ENCODE data around the gene PXK. TPM values are rescaled to one million over a fixed set of nuclear protein-coding genes. Genes with fewer than 3 reads are reported as not detected.

Gene PXK
- total RNA-seq, 2 donors from 2014 or later = 16.0 to 22.0 TPM

- Histone ChIP-seq H3K4me3 (ENCODE audit: low read length) (no peak overlapping the region), H3K9ac (ENCODE audit: extremely low read depth, low read length, poor library complexity, severe bottlenecking) (no peak overlapping the region), H3K4me1 (ENCODE audit: control insufficient read depth, insufficient read depth, low read length) (peaks cover 18% of the 10 kb centered on the region), H3K27me3 (ENCODE audit: control insufficient read depth, insufficient read depth, low read length, poor library complexity, severe bottlenecking) (peaks cover 12% of the 10 kb centered on the region), H3K36me3 (ENCODE audit: control insufficient read depth, insufficient read depth, low read length) (no peaks in the 10 kb centered on the region), H3K27ac (ENCODE audit: low read depth, low read length) (no peak overlapping the region), H3K9me3 (ENCODE audit: control insufficient read depth, low read length) (peaks cover 4% of the 10 kb centered on the region)
- Mint-ChIP-seq H3K27me3 (ENCODE audit: insufficient read depth) (peaks cover 67% of the 10 kb centered on the region), H3K4me3 (no peak overlapping the region), H3K4me1 (peaks cover 45% of the 10 kb centered on the region), H3K27ac (no peak overlapping the region), H3K36me3 (ENCODE audit: low read depth) (no peaks in the 10 kb centered on the region), H3K9me3 (peaks cover 7% of the 10 kb centered on the region)
- no peak for TF ChIP-seq CTCF (conservative IDR thresholded peaks at IDR 0.05)
- DNase-seq = no peak
- no CpG with 5 or more reads among the region's 1 CpG for WGBS, 2 experiments (ENCODE audit: insufficient coverage in 1 of 2, insufficient read length in 1 of 2)
Measured at GRCh38 chr3:58474348-58474911, 141.7 kb downstream of the PXK start.

- no peak overlapping the region for H3K9ac ChIP-seq (ENCODE audit: extremely low read depth, low read length, poor library complexity, severe bottlenecking)
- H3K4me3 ChIP-seq (ENCODE audit: low read length) = no peak overlapping the region
- H3K27ac ChIP-seq (ENCODE audit: low read depth, low read length) = no peak overlapping the region
- no peak for TF ChIP-seq CTCF (conservative IDR thresholded peaks at IDR 0.05)
- peaks cover 10% of the 10 kb centered on the region for H3K9me3 ChIP-seq (ENCODE audit: control insufficient read depth, low read length)
- Mint-ChIP-seq H3K27me3 (ENCODE audit: insufficient read depth) (peaks cover 60% of the 10 kb centered on the region), H3K36me3 (ENCODE audit: low read depth) (no peaks in the 10 kb centered on the region), H3K4me3 (no peak overlapping the region), H3K9me3 (peaks cover 13% of the 10 kb centered on the region), H3K27ac (no peak overlapping the region), H3K4me1 (peaks cover 44% of the 10 kb centered on the region)
- H3K36me3 ChIP-seq (ENCODE audit: control insufficient read depth, insufficient read depth, low read length) = no peaks in the 10 kb centered on the region
- H3K4me1 ChIP-seq (ENCODE audit: control insufficient read depth, insufficient read depth, low read length) = peaks cover 18% of the 10 kb centered on the region
- H3K27me3 ChIP-seq (ENCODE audit: control insufficient read depth, insufficient read depth, low read length, poor library complexity, severe bottlenecking) = peaks cover 12% of the 10 kb centered on the region
- DNase-seq = no peak
- 88 to 90% methylated on average over 3 of the region's 3 CpGs for WGBS, 2 experiments (ENCODE audit: insufficient coverage in 1 of 2, insufficient read length in 1 of 2)
Measured at GRCh38 chr3:58474967-58475578, 142.4 kb downstream of the PXK start.

Other genes starting within 250 kb of the PXK start
- gene DNASE1L3, start 121.9 kb upstream of the PXK start, total RNA-seq = not detected
- 1 to 10 TPM; 7.5 to 8.6 TPM for gene ABHD6, start 95.1 kb upstream of the PXK start, total RNA-seq
- gene RPP14, start 26.6 kb upstream of the PXK start, total RNA-seq = 10 to 100 TPM; 22.0 to 23.6 TPM
- gene HTD2, start 26.4 kb upstream of the PXK start, total RNA-seq = 10 to 100 TPM; 10.5 to 13.7 TPM
- gene PDHB, start 100.9 kb downstream of the PXK start, total RNA-seq = 100 to 1,000 TPM; 127 to 159 TPM
- 10 to 100 TPM; 17.9 to 20.4 TPM for gene KCTD6, start 159.2 kb downstream of the PXK start, total RNA-seq
- gene ACOX2, start 204.3 kb downstream of the PXK start, total RNA-seq = 1 to 10 TPM; 6.6 to 9.8 TPM
- not detected for gene FAM107A, start 244.5 kb downstream of the PXK start, total RNA-seq

All from endodermal cell (in vitro differentiated cells).